GM11168 (cell line): ENCODE measurements around the gene AKNAD1.
"Not testable (repeated sequence)": the region's sequence is repeated elsewhere in the genome, so short reads cannot be mapped to it uniquely, and the experiment has no call there.

Source experiments
- in situ Hi-C: fragments of 300-500 bp; cut with MboI; formaldehyde crosslinking; loops from one replicate; pipeline ENCODE4 v1.12.0; 2022; ENCODE audit warnings: low sequenced_read_pairs; ENCODE audit not compliant: unreplicated experiment

AKNAD1 gene, protein sequence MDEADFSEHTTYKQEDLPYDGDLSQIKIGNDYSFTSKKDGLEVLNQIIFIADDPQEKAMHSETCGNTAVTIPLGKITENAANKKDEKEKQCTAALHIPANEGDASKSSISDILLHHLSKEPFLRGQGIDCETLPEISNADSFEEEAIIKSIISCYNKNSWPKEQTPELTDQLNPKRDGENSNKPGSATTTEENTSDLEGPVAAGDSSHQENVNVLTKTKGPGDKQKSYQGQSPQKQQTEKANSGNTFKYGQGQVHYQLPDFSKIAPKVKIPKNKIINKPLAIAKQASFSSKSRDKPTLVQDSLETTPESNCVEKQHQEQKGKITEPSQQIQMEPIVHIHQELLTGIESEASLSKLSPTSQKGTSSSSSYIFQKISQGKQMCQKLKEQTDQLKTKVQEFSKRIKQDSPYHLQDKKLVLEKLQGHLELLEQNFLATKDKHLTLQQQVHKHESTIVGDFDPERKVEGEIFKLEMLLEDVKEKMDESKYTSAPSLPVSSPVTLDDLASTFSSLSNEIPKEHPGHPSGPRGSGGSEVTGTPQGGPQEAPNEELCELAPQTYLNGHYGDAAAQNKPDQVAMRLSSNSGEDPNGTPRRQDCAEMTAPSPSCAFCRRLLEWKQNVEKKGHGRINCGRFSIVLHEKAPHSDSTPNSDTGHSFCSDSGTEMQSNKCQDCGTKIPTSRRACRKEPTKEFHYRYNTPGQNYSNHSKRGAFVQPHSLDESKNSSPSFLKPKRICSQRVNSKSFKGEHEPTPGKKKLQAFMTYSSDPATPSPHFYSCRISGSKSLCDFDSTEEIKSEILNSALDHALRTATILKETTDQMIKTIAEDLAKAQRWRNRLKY

DNA sequence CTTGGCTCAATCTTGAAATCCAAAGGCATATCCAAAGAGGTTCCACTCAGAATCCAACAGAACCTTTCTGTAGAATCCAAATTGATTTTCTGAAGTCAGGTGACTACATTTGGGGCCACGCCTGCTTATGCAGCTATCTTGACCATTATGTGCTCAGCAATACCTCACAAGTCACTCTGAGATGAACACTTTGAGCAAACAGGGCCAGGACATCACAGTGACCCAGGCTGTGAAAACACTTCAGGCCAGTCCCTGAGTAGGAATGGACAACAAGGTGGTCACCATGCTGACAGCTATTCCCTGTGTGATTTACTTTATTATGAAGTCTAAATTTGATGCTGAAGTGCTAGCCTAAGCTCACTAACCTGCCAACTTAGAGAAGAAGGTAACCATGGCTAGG is at the start of gene AKNAD1:
Gene AKNAD1, minus strand, starts transcription at position 101 of the 400 bp plus-strand sequence. CDS start 4,430 bp downstream, outside the sequence.
- in situ Hi-C loops, result no loop called here

- in situ Hi-C loops, result no loop called here
Measured at GRCh38 chr1:108901106-108901505, 44.2 kb upstream of the AKNAD1 start.

GRCh38 chr1:108897865-108898720 is 41.2 kb upstream of the AKNAD1 start:
- in situ Hi-C loops, result loop anchor here (5.0 kb wide), 1 partner anchor 66 kb away; no protein-coding TSS in a partner anchor

DNA sequence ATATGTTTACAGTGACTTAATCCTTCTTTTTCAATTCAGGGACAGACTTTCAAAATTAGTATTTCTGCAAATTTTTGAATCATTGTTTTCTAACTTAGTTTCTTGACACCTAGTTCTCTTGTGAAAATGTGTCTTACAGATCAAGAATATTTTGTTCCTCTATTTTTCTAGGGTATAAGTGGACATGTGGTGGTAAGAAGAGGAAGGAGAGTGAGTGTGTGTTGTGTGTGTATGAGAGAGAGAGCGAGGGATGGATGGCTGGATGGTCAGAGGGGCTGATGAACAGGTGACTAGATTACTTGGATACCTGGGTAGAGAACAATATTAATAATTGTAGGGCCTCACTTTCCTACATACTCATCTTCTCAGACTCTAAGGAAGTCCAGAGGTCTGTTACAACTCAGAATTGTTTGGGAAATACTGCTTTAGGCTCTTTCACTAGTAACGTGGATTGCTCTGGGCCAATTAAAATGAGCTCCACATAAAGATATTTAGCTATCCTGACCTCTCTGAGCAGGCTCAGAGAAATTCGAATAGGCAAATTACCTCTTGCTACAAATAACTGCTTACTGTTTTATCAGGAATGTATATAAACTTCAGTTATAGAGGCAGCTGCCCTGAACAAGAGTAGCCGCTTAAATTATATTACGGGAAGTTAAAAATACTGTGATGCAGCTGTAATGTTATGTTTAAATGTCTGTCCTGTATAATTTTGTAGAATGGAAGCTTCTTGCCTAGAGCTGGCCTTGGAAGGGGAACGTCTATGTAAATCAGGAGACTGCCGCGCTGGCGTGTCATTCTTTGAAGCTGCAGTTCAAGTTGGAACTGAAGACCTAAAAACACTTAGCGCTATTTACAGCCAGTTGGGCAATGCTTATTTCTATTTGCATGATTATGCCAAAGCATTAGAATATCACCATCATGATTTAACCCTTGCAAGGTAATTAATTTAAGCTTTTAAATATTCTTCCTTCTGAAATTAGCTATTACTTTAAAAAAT is 39.6 kb upstream of the AKNAD1 start:
- in situ Hi-C loops, result loop anchor here (5.0 kb wide), 1 partner anchor 64 kb away; no protein-coding TSS in a partner anchor

DNA sequence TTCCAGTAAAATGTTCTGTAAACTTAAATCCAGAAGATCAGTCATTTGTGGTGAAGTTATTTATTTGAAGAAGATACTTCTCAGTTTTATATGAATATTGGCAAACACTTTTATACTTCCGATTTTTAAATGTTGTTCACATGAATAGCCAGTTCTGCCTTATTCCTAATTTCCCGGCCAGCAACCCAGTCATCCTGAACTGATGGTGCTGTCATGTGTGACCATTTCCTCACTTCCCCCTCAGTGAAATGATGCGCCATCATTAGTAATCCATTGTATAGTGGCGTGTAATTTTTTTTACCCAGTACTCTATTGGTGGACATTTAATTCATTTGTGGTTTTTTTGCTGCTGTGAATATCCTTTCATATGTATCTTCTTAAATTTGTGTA is 36.2 kb upstream of the AKNAD1 start:
- in situ Hi-C loops, result no loop called here

DNA sequence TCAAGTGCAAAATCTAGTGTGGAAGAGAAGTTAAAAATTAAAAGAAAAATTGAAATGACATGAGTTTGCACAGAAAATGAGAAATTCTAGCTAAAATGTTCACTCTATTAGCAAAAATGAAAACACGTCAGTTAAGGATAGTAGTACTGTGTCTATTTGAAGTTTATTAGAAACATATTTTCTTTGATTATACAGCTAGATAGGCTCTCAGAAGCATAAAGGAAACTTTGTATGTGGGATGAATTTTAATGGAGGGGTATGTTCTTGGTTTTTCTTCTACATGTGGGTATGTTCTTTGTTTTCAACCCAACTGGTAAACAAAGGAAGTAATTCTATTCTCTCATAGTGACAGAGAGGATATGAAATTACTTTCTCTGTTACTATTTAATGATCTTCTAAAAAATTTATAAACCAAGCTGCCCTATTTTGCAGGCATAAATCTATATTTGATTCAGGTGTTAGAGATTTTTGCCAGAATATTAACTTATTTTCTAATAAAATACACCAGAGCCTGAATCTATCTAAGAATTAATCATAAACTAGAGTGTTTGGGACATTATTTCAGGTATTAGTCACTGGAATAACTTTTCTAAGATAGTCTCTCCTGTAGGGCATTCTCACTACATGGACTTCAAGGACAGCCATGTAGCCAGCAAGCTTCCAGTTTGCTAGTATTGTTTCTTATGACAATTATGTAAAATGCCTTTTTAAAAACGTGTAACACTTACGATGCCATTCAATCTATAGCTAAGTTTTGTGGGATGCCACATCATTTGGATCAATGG is 35.7 kb upstream of the AKNAD1 start:
- in situ Hi-C loops, result no loop called here

GRCh38 chr1:108889706-108890384 is 33.0 kb upstream of the AKNAD1 start:
- in situ Hi-C loops, result no loop called here

DNA sequence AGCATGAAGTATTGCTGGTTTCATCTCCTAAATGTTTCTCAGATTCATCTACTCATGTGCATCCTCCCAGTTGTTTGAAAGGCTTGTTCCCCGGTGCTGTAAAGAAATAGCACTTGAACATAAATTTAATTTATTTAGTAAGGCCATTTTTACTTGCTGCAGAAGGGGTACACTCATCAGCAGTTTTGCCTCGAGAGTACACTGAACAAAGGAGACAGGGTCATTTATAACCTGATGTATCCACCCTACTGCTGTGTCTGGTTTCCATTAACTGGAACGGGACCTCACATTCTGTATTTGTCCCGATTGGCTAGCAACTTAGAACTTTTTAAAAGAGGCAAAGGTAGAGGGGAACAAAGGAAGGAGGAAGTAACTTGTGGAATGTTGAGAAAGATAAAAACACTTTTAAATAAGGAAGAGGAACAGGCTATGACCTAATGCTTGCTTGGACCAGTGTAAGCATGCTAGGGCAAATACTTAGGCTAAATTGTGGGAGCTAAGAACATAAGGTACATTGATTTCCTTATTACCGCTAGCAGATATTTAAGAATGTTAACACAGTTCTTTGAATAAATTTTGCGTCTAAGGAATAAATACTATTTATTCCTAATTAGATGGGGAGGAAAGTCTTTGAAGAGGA is 32.2 kb upstream of the AKNAD1 start:
- in situ Hi-C loops, result not testable (repeated sequence)

GRCh38 chr1:108886292-108886691 is 29.4 kb upstream of the AKNAD1 start:
- in situ Hi-C loops, result no loop called here

DNA sequence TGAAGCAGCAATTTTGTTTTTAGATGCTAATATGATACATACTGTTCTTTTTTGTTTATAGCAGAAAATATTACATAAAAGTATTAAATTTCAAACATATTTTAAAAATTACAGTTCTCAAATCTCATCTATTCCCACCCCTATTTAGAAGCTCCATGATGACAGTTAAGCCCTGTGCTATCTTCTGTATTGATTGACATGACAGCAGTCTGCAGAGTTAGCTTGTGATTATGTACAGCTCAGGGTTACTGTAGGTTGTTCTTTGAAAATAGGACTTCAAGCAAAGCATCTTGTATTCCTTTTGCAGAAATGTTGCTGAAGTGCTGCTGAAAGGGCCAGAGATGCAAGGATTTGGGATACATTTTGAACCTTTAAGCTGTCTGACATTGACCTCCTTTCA is 28.1 kb upstream of the AKNAD1 start:
- in situ Hi-C loops, result no loop called here

DNA sequence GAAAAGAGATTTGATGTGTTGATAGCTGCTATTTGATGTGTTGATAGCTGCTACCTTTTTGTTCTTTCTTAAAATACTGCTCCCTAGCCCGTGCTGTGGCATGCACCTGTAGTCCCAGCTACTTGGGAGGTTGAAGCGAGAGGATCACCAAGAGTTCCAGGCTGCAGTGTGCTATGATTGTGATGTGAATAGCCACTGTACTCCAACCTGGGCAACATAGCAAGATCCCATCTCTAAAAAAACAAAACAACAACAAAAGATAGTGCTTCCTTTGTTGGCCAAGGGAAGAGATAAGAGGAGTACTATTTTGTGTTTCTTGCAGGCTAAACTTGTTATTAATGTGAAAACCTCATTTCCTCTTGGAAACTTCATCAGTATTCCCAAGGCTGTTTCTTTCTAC is 25.9 kb upstream of the AKNAD1 start:
- in situ Hi-C loops, result no loop called here

GRCh38 chr1:108881369-108881768 is 24.5 kb upstream of the AKNAD1 start:
- in situ Hi-C loops, result no loop called here

GRCh38 chr1:108880850-108881249 is 24.0 kb upstream of the AKNAD1 start:
- in situ Hi-C loops, result no loop called here

DNA sequence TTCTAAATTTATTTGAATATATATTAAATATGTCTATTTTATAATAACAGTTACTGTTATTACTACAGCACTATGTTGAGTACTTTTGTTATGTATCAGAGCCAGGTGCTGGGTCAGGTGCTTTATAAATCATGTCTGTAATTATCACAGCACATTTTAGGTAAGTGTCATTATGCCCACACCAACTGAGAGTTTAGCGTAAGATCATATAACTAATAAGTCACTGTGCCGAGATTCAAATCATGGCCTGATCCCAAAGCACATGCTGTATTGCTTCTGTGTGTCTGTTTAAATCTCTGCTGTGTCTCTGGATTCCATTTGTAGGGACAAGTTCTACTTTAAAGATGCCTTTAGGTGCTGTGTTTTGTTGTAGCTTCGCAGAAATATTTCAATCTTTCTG is 21.8 kb upstream of the AKNAD1 start:
- in situ Hi-C loops, result no loop called here

GRCh38 chr1:108878160-108878469 is 21.2 kb upstream of the AKNAD1 start:
- in situ Hi-C loops, result no loop called here

DNA sequence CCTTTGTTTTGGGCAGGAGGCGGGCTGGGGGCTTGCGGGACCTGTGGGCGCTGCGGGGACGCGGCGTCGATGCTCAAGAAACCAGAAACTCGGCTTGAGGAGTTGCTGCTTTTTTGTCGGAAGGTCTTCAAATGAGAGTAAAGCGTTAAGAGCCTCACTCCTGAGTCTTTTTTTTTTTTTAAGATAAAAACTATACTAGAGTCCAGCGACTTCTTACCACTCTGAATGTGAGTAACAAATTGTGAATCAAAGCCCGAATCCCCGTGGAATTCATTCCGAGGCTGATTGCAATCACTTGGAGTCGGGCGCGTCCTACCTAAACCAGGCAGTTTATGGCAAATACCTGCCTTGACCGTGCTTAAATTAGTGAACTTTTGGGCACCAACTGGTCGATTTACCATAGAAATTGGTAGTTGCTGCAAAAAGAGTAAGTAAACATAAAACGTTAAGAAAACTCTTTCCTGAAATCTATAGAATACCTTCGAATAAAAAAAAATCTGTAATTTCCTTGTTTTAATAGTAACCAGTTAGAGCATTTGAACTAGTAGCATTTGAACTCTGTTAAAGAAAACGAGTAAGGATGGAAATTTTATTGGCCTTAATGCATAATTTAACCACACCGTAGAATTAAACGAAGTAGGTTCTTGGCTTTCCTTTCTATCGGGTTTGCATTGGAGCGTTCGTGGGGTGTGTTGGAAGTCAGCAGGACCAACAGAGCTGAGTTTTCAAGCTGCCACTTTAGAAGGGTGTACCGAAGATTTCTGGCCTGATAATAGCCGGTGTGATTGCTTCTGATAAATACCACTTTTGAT is 20.7 kb upstream of the AKNAD1 start:
- in situ Hi-C loops, result no loop called here
